ES-I3 (cell line): ENCODE measurements around the gene ALG6.
"Not testable (repeated sequence)": the region's sequence is repeated elsewhere in the genome, so short reads cannot be mapped to it uniquely, and the experiment has no call there.

Source experiments
- H3K36me3 ChIP-seq: 2 replicates; pipeline ENCODE4 v1.6.1; 2013; ENCODE audit warnings: mild to moderate bottlenecking, low read length, control low read depth, moderate library complexity; ENCODE audit not compliant: insufficient read depth
- H3K4me1 ChIP-seq: 2 replicates; pipeline ENCODE4 v1.6.1; 2013; ENCODE audit warnings: mild to moderate bottlenecking, control low read depth, low read length; ENCODE audit not compliant: insufficient read depth
- H3K9ac ChIP-seq: 2 replicates; pipeline ENCODE4 v1.6.1; 2013; ENCODE audit warnings: low read depth, mild to moderate bottlenecking, low read length, moderate library complexity
- H3K9me3 ChIP-seq: 2 replicates; pipeline ENCODE4 v1.6.1; 2013; ENCODE audit warnings: mild to moderate bottlenecking, low read length, moderate library complexity; ENCODE audit not compliant: control insufficient read depth, insufficient read depth

Gene ALG6

GRCh38 chr1:63325279-63325985 lies 42.0 kb upstream of the ALG6 start:
- Histone ChIP-seq H3K36me3 (no peaks in the 10 kb centered on the region), H3K9me3 (no peaks in the 10 kb centered on the region), H3K9ac (no peak overlapping the region; the same call in 1 of the 2 replicates), H3K4me1 (no peaks in the 10 kb centered on the region; the same call in 1 of the 2 replicates)

- Histone ChIP-seq H3K9me3 (no peaks in the 10 kb centered on the region), H3K36me3 (no peaks in the 10 kb centered on the region), H3K9ac (peak overlapping the region; percentile 33; the same call in 1 of the 2 replicates), H3K4me1 (no peaks in the 10 kb centered on the region; the same call in 1 of the 2 replicates)
Observed at GRCh38 chr1:63326106-63326472, 41.3 kb upstream of the ALG6 start.

GRCh38 chr1:63326473-63327380 lies 40.7 kb upstream of the ALG6 start:
- no peaks in the 10 kb centered on the region for H3K36me3 ChIP-seq
- no peaks in the 10 kb centered on the region; the same call in none of the 2 replicates for H3K4me1 ChIP-seq
- H3K9me3 ChIP-seq, result no peaks in the 10 kb centered on the region
- H3K9ac ChIP-seq, result peak overlapping the region; percentile 33

GRCh38 chr1:63327417-63328054 lies 39.9 kb upstream of the ALG6 start:
- no peaks in the 10 kb centered on the region for H3K36me3 ChIP-seq
- H3K4me1 ChIP-seq, result peaks cover 3% of the 10 kb centered on the region
- peak overlapping the region; percentile 33 for H3K9ac ChIP-seq
- no peaks in the 10 kb centered on the region for H3K9me3 ChIP-seq

GRCh38 chr1:63328122-63328521 lies 39.3 kb upstream of the ALG6 start:
- H3K9me3 ChIP-seq, result no peaks in the 10 kb centered on the region
- H3K9ac ChIP-seq, result no peak overlapping the region
- H3K36me3 ChIP-seq, result no peaks in the 10 kb centered on the region
- H3K4me1 ChIP-seq, result peaks cover 3% of the 10 kb centered on the region

GRCh38 chr1:63328781-63329180 lies 38.6 kb upstream of the ALG6 start:
- Histone ChIP-seq H3K36me3 (no peaks in the 10 kb centered on the region), H3K4me1 (peaks cover 3% of the 10 kb centered on the region), H3K9ac (no peak overlapping the region; the same call in 1 of the 2 replicates), H3K9me3 (no peaks in the 10 kb centered on the region)

GRCh38 chr1:63329621-63330330 lies 37.7 kb upstream of the ALG6 start:
- Histone ChIP-seq H3K9me3 (no peaks in the 10 kb centered on the region), H3K9ac (peak overlapping the region; percentile 52; the same call in 1 of the 2 replicates), H3K36me3 (no peaks in the 10 kb centered on the region), H3K4me1 (peaks cover 3% of the 10 kb centered on the region)

- Histone ChIP-seq H3K4me1 (peaks cover 3% of the 10 kb centered on the region), H3K9me3 (no peaks in the 10 kb centered on the region), H3K9ac (peak overlapping the region; percentile 52; the same call in 1 of the 2 replicates), H3K36me3 (no peaks in the 10 kb centered on the region)
Observed at GRCh38 chr1:63330331-63330916, 37.0 kb upstream of the ALG6 start.

GRCh38 chr1:63342402-63342801 lies 25.0 kb upstream of the ALG6 start:
- Histone ChIP-seq H3K9ac (no peak overlapping the region), H3K4me1 (0 out of 2 replicates have a peak, but pooled peaks cover 3% of the 10 kb centered on the region), H3K36me3 (no peaks in the 10 kb centered on the region), H3K9me3 (no peaks in the 10 kb centered on the region)

- Histone ChIP-seq H3K9ac (no peak overlapping the region), H3K4me1 (0 out of 2 replicates have a peak, but pooled peaks cover 3% of the 10 kb centered on the region), H3K36me3 (no peaks in the 10 kb centered on the region), H3K9me3 (no peaks in the 10 kb centered on the region)
Observed at GRCh38 chr1:63343922-63344321, 23.5 kb upstream of the ALG6 start.

GRCh38 chr1:63350320-63350719 lies 17.1 kb upstream of the ALG6 start:
- Histone ChIP-seq H3K9ac (no peak overlapping the region), H3K4me1 (no peaks in the 10 kb centered on the region), H3K36me3 (no peaks in the 10 kb centered on the region), H3K9me3 (no peaks in the 10 kb centered on the region)

- H3K4me1 ChIP-seq, result no peaks in the 10 kb centered on the region
- no peaks in the 10 kb centered on the region for H3K36me3 ChIP-seq
- no peaks in the 10 kb centered on the region for H3K9me3 ChIP-seq
- no peak overlapping the region for H3K9ac ChIP-seq
Observed at GRCh38 chr1:63352736-63353135, 14.7 kb upstream of the ALG6 start.

GRCh38 chr1:63356234-63356633 lies 11.2 kb upstream of the ALG6 start:
- not testable (repeated sequence) for H3K9ac ChIP-seq, H3K4me1 ChIP-seq, H3K9me3 ChIP-seq, H3K36me3 ChIP-seq
